ENCODE data around the gene SNX19. TPM values are rescaled to one million over a fixed set of nuclear protein-coding genes. Genes with fewer than 3 reads are reported as not detected.

The SNX19 gene
- total RNA-seq, 2 experiments from 2014 or later: 47.7 to 49.4 TPM

- no peak overlapping the region for H3K27ac Mint-ChIP-seq
- peaks cover 13% of the 10 kb centered on the region for H3K36me3 Mint-ChIP-seq
- ATAC-seq (ENCODE audit: low read depth): no peak
- H3K9me3 Mint-ChIP-seq: no peaks in the 10 kb centered on the region
- no peaks in the 10 kb centered on the region for H3K27me3 Mint-ChIP-seq
- no peak overlapping the region for H3K4me3 Mint-ChIP-seq
- POLR2A ChIA-PET: no interaction called here
- peaks cover 6% of the 10 kb centered on the region for H3K4me1 Mint-ChIP-seq
- no peak for DNase-seq
Observed at GRCh38 chr11:130897262-130898182, 18.8 kb downstream of the SNX19 start.

- DNase-seq (peak; percentile 65), ATAC-seq (ENCODE audit: low read depth) (peak; percentile 89)
- Mint-ChIP-seq H3K36me3 (peaks cover 7% of the 10 kb centered on the region), H3K4me3 (no peak overlapping the region), H3K4me1 (peaks cover 5% of the 10 kb centered on the region), H3K27me3 (no peaks in the 10 kb centered on the region), H3K9me3 (no peaks in the 10 kb centered on the region), H3K27ac (no peak overlapping the region)
- POLR2A ChIA-PET: no interaction called here
Observed at GRCh38 chr11:130894322-130895025, 21.8 kb downstream of the SNX19 start.

- POLR2A ChIA-PET: no interaction called here
- Mint-ChIP-seq H3K4me1 (peaks cover 5% of the 10 kb centered on the region), H3K27ac (no peak overlapping the region), H3K4me3 (no peak overlapping the region), H3K9me3 (no peaks in the 10 kb centered on the region), H3K36me3 (peaks cover 7% of the 10 kb centered on the region), H3K27me3 (no peaks in the 10 kb centered on the region)
- ATAC-seq (ENCODE audit: low read depth) (no peak), DNase-seq (no peak)
Observed at GRCh38 chr11:130892861-130893260, 23.4 kb downstream of the SNX19 start.

GRCh38 chr11:130891326-130891725 is 25.0 kb downstream of the SNX19 start:
- H3K36me3 Mint-ChIP-seq: peaks cover 7% of the 10 kb centered on the region
- no peak for DNase-seq
- POLR2A ChIA-PET: no interaction called here
- ATAC-seq (ENCODE audit: low read depth): no peak
- H3K27me3 Mint-ChIP-seq: no peaks in the 10 kb centered on the region
- H3K4me1 Mint-ChIP-seq: peaks cover 7% of the 10 kb centered on the region
- H3K9me3 Mint-ChIP-seq: no peaks in the 10 kb centered on the region
- no peak overlapping the region for H3K4me3 Mint-ChIP-seq
- H3K27ac Mint-ChIP-seq: no peak overlapping the region

- DNase-seq: no peak
Observed at GRCh38 chr11:130890039-130890745, 26.1 kb downstream of the SNX19 start.

DNA sequence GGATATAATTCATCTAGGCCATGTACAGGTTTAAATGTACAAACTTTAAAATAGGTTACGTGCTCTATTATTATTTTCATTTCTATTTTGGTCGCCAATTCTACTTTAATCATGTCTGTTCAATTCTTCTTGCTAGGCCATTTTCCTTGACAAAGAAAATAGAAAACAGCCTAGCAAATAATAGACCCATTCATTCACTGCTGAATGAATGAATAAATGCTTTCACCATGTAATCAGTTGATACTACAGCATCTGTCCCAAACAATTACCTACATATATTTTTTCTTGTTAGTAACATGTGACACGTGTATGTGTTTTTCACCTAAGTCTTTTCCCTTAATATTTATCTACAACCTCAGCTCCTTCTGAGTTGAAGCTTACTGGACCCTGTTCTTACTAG is 27.5 kb downstream of the SNX19 start:
- Mint-ChIP-seq H3K36me3 (peaks cover 8% of the 10 kb centered on the region), H3K4me3 (no peak overlapping the region), H3K27me3 (no peaks in the 10 kb centered on the region), H3K9me3 (no peaks in the 10 kb centered on the region), H3K27ac (no peak overlapping the region), H3K4me1 (peaks cover 3% of the 10 kb centered on the region)
- no peak for ATAC-seq (ENCODE audit: low read depth)
- no peak for DNase-seq
- POLR2A ChIA-PET: no interaction called here

More at GRCh38 chr11:130890039-130890745, 26.1 kb downstream of the SNX19 start:
- peaks cover 7% of the 10 kb centered on the region for H3K4me1 Mint-ChIP-seq
- no peak overlapping the region for H3K4me3 Mint-ChIP-seq
- no peaks in the 10 kb centered on the region for H3K9me3 Mint-ChIP-seq
- H3K27ac Mint-ChIP-seq: no peak overlapping the region
- H3K36me3 Mint-ChIP-seq: peaks cover 6% of the 10 kb centered on the region
- no peak for ATAC-seq (ENCODE audit: low read depth)
- H3K27me3 Mint-ChIP-seq: no peaks in the 10 kb centered on the region
- POLR2A ChIA-PET: no interaction called here

DNA sequence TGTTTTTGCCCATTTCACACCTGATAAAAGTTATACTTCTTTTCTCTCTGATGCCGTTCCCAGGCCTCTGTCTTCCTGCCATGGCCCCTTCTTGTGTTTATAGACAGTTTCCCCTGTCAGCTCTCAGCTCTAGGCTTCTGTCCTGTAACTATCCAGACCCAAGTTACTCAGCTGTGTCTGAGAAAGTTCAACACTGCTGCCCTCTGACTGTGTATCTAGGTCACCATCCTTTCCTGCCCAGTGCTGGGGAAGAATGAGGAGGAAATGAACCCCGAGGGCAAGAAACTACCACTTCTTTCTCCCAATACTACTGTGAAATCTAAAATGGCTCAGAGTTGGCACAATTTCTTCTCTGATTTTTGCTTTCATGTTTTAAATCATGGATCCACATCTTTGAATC is 29.6 kb downstream of the SNX19 start:
- Mint-ChIP-seq H3K27ac (no peak overlapping the region), H3K36me3 (peaks cover 5% of the 10 kb centered on the region), H3K9me3 (no peaks in the 10 kb centered on the region), H3K4me1 (peaks cover 3% of the 10 kb centered on the region), H3K4me3 (no peak overlapping the region), H3K27me3 (no peaks in the 10 kb centered on the region)
- POLR2A ChIA-PET: no interaction called here
- ATAC-seq (ENCODE audit: low read depth) (no peak), DNase-seq (no peak)

DNA sequence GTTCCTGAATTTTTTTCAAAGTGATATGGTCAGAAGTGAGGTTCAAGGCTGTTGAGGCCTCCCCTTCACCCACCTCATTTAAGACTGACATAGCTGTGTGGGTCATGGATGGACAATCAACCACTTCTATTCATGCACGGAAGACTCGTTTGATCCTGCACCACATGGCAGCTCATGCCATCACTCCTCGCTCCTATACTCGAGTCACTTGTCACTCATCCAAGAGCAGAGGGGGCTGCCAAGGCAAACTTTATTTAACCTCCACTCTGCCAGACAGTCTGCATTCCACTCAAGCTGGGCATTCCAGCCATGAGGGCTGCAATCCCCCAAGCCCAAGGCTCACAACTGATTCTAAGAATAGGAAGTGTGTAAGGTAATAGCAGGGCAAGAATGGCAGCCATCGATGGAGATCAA is 34.1 kb downstream of the SNX19 start:
- Mint-ChIP-seq H3K27ac (no peak overlapping the region), H3K27me3 (no peaks in the 10 kb centered on the region), H3K9me3 (no peaks in the 10 kb centered on the region), H3K4me1 (peaks cover 3% of the 10 kb centered on the region), H3K4me3 (no peak overlapping the region), H3K36me3 (peaks cover 9% of the 10 kb centered on the region)
- no peak for ATAC-seq (ENCODE audit: low read depth)
- DNase-seq: no peak
- POLR2A ChIA-PET: no interaction called here

DNA sequence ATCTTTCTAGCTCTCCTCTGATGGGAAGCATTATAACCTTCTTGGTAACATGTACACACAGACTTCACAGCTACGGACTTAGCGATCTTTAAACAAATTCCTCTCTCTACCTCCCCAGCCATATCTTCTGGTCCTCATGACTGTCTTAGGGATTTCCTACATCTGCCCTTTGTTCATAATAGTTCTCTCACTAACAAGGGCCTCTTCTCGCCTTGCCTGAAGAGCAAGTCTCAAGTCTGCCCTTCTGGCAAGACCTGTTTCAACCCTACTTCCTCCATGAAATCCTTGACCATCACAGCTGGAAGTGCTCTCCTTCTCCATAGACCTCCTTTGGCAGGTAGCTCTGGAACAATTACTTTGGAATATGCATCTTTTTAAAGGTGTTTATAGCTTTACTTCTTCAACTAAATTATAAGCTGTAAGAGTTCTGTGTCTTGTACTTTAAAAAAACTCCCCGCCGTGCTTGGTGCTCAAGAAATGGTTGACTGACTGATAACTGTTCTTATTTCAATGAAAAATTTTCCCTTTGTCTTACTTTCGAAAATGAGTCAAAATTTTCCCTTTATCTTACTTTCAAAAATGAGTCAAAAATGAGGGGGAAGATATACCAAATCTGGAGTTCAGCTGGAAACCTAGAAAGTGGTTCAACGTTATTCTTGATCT is 34.7 kb downstream of the SNX19 start:
- POLR2A ChIA-PET: no interaction called here
- no peak for ATAC-seq (ENCODE audit: low read depth)
- H3K4me1 Mint-ChIP-seq: peaks cover under 1% of the 10 kb centered on the region
- no peak for DNase-seq
- H3K27me3 Mint-ChIP-seq: no peaks in the 10 kb centered on the region
- H3K36me3 Mint-ChIP-seq: peaks cover 9% of the 10 kb centered on the region
- H3K27ac Mint-ChIP-seq: no peak overlapping the region
- H3K4me3 Mint-ChIP-seq: no peak overlapping the region
- H3K9me3 Mint-ChIP-seq: no peaks in the 10 kb centered on the region

DNA sequence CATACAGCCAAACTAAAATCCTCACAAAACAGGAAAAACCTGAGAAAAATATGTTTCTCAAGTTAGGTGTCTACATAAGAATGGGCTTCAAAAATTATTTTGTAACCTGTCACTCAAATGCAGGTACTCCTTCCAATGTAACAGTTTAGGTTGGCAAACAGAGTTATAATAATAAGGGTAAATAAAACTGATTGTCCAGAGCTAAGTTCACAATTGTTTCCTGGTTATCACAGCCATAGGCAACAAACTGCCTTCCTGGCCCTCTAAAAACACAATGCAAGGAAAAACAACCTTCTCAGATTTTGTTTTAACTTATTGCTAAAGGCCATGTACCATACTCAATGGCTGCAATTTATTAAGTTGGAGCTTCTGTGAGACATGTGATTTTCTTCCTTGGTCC is 36.4 kb downstream of the SNX19 start:
- no peaks in the 10 kb centered on the region for H3K9me3 Mint-ChIP-seq
- peaks cover 12% of the 10 kb centered on the region for H3K36me3 Mint-ChIP-seq
- ATAC-seq (ENCODE audit: low read depth): no peak
- H3K4me1 Mint-ChIP-seq: no peaks in the 10 kb centered on the region
- POLR2A ChIA-PET: no interaction called here
- no peak overlapping the region for H3K27ac Mint-ChIP-seq
- H3K27me3 Mint-ChIP-seq: no peaks in the 10 kb centered on the region
- no peak for DNase-seq
- H3K4me3 Mint-ChIP-seq: no peak overlapping the region

- Mint-ChIP-seq H3K27me3 (no peaks in the 10 kb centered on the region), H3K9me3 (no peaks in the 10 kb centered on the region), H3K36me3 (peaks cover 11% of the 10 kb centered on the region), H3K4me3 (no peak overlapping the region), H3K4me1 (no peaks in the 10 kb centered on the region), H3K27ac (no peak overlapping the region)
- ATAC-seq (ENCODE audit: low read depth) (no peak), DNase-seq (no peak)
- POLR2A ChIA-PET: no interaction called here
Observed at GRCh38 chr11:130876931-130877915, 39.1 kb downstream of the SNX19 start.

GRCh38 chr11:130876100-130876499 is 40.2 kb downstream of the SNX19 start:
- H3K4me1 Mint-ChIP-seq: no peaks in the 10 kb centered on the region
- POLR2A ChIA-PET: no interaction called here
- H3K27ac Mint-ChIP-seq: no peak overlapping the region
- H3K36me3 Mint-ChIP-seq: peaks cover 11% of the 10 kb centered on the region
- H3K27me3 Mint-ChIP-seq: no peaks in the 10 kb centered on the region
- H3K4me3 Mint-ChIP-seq: no peak overlapping the region
- ATAC-seq (ENCODE audit: low read depth) (no peak), DNase-seq (no peak)
- no peaks in the 10 kb centered on the region for H3K9me3 Mint-ChIP-seq
